DMS153 treated with DMSO at 0.1 percent for 48 hours (cell line): ENCODE data around the gene FDXACB1.

Experiments
- DNase-seq: peaks from one replicate; lab custom pipeline; 2025; ENCODE audit not compliant: unreplicated experiment; lab: John Stamatoyannopoulos, UW

Gene FDXACB1, protein sequence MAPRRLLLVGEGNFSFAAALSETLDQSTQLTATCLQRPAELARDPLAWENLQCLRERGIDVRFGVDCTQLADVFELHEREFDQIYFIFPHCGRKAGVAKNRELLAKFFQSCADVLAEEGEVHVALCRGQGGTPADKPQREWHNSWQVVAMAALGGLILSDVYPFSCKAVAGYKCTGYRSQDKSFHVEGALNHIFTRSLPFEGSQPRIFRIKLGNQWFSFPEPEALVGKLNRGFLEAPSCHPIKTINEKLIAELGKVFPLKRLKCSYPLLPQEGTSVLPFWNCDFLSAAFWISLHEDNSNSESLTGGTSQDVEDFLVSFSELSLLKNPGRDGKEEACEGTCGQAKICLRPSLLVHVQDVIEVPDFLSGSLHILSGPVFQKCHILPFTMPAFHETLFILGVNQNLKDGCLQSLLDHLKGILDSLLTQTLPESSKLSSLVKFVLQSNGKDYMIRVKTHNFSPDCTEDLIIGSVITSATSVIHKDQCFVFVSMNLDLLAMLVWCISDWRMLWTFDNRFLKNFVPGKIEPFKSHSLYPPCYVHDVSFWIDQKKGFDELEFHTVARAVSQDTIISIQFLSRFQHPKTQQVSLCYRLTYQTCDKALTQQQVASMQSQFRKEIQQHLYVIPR

DNA sequence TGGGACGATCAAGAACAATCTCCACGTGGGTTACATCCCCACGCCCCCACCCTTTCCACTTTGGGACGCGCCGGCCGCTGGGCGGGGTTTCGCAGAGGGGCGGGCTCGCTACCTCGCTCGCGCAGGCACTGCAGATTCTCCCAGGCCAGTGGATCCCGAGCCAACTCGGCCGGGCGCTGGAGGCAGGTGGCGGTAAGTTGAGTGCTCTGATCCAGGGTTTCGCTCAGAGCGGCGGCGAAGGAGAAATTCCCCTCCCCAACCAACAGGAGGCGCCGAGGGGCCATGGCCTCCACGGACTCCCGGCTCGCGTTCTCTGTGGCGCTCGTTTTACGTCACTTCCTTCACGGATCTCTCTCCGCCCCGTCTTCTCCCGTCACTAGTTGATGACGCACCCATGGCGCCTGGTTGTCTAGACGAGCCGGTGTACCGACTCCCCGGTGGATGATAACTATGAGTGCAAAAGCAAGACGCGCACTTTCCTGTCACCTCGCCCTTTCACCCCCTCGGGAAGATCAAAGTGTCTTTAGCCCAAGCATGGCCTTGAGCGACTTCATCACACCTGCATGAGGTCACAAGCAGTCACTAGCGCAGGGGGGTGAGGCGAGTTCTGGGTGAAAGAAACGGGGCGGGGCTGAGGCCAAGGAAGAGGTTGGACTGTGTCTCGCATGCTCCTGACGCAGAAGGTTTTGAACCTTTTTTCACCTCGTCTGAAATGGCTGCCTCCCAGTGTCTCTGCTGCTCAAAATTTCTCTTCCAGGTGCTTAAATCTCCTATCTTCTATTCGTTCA is at the start of gene FDXACB1, which contains the start of gene CFAP68:
Gene FDXACB1 (minus strand): TSS at position 317 of the 788 bp plus-strand sequence. CDS start 33 bp downstream, at position 284.
Gene CFAP68 (plus strand): TSS at position 693 of the 788 bp plus-strand sequence. CDS start 20 bp downstream, at position 713.
- peak; percentile 97 for DNase-seq

DNA sequence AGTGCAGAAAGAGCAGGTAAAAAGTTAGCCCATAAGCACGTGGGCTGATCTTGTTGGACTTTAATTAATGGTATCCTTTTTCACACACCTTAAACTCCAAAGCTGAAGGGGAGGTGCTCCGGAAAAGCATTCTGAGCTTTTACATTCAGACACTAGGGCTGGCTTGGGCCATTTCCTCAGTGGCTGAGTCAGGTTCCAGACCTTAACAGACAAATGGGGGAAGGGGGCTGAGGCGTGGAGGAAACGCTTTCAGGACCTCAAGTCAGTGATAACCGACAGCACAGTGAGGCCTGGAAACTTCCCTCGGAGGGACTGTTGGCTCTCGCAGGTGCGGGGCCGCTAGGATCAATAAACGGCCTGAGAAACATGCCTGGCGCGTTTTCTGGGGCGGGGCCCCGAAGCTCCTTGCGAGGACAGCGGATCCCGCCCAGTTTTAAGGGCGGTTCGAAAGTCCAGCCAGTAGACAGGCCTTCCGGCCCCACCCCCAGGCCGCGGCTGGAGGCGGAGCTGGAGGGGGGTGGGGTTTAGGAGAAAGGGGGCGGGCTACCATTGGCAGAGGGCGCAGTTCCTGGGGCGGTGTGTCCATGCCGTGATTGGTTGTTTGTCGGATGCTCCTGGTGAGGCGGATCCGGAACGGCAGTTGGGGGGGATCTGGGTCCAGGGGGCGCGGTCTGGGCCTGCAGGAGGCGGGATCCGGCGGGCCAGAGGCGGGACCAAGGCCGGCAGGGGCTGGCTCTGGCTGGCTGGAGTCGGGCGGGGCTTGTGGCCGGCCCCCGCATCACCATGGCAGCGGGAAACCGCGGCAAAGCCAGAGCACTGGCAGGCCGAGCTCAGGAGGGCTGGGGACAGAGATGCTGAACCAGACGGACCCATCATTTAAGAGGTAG is 47.8 kb upstream of the FDXACB1 start:
- DNase-seq: peak; percentile 98

DNA sequence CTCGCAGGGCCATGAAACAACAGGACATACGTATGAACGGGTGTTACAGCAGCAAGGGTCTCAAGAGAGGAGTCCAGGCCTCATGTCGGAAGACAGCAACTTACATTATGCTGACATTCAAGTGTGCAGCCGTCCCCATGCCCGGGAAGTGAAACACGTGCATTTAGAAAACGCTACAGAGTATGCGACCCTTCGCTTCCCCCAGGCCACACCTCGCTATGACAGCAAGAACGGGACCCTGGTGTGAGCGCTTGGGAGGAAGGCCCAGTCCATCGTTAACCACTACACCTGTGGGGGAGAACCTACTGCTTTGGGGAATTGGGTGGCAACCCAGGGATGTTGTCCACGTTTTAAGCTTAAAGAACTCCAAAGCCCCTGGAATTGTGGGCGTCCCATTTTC is 47.0 kb upstream of the FDXACB1 start:
- no peak for DNase-seq

DNA sequence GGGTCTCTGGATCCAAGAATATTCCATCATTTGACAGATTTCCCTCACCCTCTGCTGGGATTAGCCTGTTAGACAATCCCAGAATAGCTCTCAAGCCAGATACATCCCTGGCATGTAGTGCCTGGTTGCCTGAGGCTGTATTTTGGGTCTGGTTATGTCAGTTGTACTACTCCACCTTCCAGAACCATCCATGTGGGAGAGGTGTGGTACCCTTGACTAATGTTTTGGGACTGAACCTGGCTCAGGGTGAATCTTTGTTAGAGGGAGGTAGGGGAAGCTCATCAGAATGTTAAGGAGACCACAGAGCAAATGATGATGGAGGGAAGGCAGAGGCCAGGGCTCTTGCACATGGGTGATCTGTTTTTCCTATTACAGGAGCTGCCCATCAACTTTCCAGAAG is 45.0 kb upstream of the FDXACB1 start:
- DNase-seq: no peak

DNA sequence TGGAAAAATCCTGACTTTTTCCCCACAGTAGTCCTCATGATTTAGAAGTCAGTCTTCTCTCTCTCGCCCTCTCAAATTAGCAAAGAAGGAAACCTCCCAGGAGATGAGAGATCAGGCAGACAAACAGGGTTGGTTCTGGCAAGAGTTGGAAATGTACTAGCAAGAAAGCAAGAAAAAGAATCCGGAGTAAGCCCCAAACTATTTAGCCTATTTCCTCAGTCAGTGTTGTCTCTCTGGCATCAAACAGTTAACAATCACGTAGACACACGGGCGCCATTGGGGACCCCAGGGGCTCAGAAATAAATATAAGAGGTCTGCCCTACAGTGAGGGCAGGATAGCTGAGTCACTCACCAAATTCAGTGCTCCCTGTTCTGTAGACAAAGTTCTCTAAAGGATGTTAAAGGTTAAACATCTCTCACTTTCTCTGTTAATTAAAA is 44.4 kb upstream of the FDXACB1 start:
- DNase-seq: no peak

DNA sequence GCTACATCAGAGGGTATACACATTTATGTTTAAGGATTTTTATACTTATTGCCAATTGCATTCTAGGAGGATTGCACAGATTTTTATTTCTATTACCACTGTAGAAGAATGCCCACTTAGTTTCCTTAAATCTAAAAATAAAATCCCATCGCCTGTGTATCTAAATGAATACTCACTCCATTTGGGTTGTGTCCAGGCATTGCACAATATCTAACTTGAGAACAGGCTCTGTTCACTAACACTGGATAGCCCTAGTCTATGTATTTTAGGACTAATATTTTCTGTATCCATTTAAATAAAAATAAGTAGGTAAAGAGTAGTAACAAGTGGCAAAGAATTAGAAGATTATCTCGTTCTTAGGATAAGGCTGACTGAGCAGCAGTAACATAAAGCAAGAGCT is 43.8 kb upstream of the FDXACB1 start:
- no peak for DNase-seq

DNA sequence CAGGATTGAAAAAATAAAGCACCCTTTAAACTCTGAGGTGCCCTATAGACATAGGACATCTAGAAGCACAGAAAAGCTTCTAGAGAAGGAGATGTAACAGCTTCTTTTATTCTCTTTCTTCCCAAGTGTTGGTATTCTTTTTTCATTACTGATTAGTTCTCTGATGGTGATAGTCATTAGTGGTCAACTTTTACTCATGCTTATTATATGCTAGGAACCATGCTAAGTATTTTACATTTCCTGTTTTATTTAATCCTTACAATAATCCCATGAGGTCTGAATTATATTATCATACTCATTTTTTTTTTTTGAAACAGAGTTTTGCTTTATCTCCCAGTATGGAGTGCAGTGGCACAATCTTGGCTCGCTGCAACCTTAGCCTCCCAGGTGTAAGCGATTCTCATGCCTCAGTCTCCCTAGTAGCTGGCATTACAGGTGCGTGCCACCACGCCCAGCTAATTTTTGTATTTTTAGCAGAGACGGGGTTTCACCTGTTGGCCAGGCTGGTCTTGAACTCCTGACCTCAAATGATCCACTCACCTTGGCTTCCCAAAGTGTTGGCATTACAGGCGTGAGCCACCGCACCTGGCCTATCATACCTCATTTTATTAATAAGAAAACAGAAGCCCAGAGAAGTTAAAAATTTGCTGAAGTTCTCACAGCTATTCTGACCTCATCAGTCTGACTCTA is 42.7 kb upstream of the FDXACB1 start:
- DNase-seq: no peak

DNA sequence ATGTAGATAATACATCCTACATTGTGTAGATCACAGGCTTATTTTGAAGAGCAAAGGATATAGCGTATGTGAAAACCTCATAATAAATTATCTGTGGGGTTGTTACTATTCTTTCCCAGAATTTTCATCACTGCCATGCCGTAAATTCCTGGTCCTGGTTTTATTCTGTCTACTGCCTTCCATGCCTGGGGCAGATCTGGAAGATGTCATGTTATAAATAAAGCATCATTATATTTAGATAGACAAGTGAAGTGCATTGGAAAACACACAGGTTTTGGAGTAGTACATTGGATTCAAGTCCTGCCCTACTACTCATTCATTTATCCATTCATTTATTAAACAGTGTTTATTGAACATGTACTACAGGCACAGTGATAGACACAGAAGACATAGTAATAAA is 41.9 kb upstream of the FDXACB1 start:
- DNase-seq: no peak

DNA sequence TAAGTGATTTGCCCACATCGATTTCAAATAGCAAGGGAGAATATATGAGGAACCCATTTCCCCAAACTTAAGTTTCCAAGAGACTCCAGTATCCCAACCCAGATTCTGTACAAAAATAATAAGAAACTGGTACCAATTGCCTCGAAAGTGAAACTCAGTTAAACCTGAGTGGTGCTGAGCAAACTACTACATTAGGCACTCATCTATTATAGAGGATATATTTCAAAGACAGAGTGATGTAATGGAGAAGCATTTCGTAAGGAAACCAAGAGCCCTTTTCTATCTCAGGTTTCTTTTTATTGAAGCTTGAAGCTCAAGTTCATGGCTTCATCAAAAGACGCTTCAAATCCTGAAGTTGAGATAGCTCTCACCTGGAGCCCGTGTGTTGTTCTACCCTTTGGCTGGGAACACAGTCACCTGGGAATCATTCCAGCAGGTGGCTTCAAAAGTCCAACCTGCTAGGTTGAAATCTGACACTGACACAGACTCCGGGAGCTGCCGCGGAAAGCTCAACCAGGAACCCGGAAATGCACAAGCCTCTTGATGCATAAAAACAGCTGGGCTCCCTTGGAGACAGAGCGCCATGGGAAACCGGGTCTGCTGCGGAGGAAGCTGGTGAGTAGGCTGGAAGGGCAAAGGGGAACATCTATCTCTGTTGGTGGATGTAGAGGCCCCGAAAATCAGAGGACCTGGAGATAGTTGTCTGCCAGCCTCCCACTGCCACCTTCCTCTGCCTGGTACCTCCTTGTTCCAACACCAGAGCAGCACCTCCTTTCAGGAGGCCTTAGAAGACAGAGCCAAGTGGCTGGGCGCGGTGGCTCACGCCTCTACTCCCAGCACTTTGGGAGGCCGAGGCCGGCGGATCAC is 39.7 kb upstream of the FDXACB1 start, which contains the start of gene C11orf52:
Gene C11orf52 (plus strand): TSS at position 524 of the 867 bp plus-strand sequence. CDS start 60 bp downstream, at position 584.
- DNase-seq: peak; percentile 93

DNA sequence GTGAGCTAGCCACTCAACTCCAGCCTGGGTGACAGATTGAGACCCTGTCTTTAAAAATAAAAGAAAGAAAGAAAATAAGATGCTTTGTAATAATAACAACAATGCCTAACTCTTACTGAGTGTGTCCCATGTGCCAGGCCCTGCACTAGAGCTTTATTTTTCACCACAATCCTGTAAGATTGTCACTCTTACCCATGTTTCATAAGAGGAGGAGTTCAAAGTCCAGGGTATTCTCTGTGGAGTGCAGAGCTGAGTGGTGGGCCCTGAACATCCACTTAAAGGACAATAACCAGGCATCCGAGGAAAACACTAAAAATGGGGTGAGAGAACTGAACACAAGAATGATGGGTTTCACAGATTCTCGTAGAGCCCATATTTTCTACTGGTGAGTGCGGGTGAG is 38.8 kb upstream of the FDXACB1 start:
- no peak for DNase-seq

DNA sequence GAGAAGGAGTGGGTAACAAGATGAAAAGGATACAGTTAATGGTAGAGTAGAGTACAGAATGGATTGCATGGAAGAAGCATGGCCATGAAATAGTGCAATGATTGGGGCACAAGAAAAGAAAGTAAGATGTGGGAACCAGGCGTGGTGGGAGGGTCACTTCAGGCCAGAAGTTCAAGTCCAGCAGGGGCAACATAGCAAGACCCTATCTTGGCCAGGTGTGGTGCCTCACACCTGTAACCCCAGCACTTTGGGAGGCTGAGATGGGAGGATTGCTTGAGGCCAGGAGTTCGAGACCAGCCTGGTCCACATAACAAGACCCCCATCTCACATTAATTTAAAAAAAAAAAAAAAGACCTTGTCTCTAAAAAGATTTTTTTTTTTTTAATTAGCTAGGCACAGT is 38.3 kb upstream of the FDXACB1 start:
- no peak for DNase-seq

DNA sequence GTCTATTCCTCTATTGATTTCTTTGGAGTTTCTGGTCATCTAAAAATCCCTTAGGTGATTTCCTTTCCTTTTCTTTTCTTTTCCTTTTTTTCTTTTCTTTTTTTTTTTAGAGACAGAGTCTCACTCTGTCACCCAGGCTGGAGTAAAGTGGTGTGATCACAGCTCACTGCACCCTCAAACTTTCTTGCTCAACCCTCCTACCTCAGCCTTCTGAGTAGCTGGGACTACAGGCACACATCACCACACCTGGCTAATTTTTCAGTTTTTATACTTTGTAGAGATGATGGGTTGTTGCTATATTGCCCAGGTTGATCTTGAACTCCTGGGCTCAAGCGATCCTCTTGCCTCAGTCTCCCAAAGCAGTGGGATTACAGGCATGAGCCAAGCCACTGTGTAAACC is 37.8 kb upstream of the FDXACB1 start:
- no peak for DNase-seq

DNA sequence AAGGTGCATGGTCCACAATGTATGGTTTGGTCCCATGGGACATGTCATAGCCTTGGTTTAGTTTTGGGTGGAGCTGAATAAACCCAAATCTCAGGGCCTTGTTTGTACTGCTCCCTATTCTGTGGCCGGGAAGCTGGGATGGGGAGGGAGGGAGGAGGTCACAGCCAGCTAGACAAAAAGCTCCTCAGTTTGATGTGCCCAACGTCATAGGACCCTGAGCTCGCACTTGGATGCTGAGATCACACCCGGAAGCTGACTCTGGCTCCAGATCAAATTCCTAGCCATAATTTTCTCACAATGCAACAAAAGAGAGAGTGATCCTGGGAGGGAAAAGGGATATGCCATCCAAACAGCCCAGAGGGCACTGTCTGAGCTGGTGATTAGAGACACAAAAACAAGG is 35.0 kb upstream of the FDXACB1 start:
- DNase-seq: peak; percentile 53

DNA sequence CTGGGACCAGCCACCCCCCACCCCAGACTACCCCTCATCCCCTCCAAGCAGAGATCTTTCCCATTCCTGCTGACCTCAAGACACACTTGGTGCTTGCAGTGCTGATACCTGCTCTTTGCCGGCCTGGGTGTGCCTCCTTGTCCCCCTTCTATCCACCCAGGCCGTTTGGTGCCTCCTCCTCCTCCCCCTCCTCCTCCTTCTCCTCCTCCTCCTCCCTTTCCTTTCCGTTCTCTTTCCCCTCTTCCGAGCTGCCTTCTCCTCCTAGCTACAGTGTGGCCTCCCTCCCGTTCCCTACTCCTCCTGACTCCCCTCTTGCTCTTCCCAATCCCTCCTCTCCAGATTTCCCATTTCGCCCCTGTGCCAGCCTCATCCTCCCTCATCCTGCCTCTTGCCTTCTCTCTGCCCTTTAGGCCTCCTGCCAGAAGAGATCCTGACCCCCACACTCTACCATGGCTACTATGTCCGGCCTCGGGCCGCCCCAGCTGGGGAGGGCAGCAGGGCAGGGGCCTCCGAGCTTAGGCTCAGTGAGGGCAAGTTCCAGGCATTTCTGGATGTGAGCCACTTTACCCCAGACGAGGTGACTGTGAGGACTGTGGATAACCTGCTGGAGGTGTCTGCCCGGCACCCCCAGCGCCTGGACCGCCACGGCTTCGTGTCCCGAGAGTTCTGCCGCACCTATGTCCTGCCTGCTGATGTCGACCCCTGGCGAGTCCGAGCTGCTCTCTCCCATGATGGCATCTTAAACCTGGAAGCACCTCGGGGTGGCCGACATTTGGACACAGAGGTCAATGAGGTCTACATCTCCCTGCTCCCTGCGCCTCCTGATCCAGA is 34.3 kb upstream of the FDXACB1 start:
- DNase-seq: no peak

DNA sequence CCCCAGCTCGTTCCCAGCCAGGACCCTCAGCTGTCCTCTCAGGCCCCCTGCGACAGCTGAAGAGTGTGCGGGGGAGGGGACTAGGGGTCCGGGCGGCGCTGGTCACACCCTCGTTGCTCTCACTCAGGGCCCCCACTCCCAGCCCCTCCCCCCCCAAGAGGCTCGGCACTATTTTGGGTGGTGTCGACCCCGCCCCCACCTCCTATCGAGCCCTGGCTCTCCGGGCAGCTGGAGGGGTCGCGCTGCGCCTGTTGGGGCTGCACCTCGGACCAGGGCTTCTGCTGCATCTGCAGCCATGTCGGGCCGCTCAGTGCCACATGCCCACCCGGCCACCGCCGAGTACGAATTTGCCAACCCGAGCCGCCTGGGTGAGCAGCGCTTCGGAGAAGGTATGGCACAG is 33.6 kb upstream of the FDXACB1 start, which contains the start of gene HSPB2:
Gene HSPB2 (plus strand): TSS at position 200 of the 400 bp plus-strand sequence. CDS start 96 bp downstream, at position 296.
- no peak for DNase-seq

DNA sequence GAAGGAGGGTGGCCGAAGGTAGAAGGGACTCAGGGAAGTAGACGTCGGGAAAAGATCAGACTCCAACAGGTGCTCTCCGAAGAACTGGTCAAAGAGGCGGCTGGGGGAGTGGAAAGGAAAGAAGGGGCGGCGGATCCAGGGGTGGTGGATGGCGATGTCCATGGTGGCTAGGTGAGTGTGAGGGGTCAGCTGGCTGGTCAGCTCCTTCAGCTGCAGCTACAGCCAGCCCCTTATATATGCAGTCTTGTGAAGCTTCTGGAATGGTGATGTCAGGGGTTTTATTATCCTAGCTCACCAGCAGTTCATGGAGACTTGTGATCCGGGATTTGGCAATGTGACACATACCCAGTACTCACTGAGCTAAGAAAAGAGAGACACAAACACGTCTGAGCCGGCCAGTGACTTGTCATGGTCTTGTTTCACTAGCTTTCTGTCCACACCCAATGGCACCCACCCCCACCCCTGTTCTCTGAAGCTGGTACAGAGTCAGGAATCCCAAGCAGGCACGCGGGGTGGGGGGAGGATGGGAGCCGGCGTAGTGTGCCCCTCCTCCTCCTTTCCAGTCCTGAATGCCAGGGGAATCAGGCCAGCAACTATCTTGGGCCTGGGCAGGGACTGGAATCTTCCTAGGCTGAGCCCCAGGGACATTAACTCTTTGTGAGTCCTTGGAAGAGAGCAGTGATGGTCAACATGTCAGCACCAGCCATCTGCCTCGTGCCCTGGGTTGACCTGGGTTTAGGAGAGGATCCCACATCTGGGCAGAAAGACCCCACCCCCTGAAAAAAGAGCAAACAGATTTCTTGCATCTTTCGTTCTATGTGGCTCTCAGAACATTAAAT is 32.8 kb upstream of the FDXACB1 start, which contains the start of gene CRYAB:
Gene CRYAB (minus strand): TSS at position 208 of the 839 bp plus-strand sequence. CDS start 46 bp downstream, at position 162.
- DNase-seq: no peak
